COR-L47 (cell line): ENCODE data around the gene PLCXD3.

Experiments
- DNase-seq: peaks from one replicate; lab custom pipeline; 2025; lab: John Stamatoyannopoulos, UW

The PLCXD3 gene

GRCh38 chr5:41284938-41285337, 225.5 kb downstream of the PLCXD3 start:
- no peak for DNase-seq

- DNase-seq = no peak
Measured at GRCh38 chr5:41281215-41281810, 229.1 kb downstream of the PLCXD3 start.

- DNase-seq = no peak
Measured at GRCh38 chr5:41279040-41279439, 231.4 kb downstream of the PLCXD3 start.

GRCh38 chr5:41277476-41278245, 232.7 kb downstream of the PLCXD3 start:
- DNase-seq = no peak

GRCh38 chr5:41275813-41276512, 234.4 kb downstream of the PLCXD3 start:
- no peak for DNase-seq

GRCh38 chr5:41270423-41271251, 239.8 kb downstream of the PLCXD3 start:
- no peak for DNase-seq

- no peak for DNase-seq
Measured at GRCh38 chr5:41268894-41269293, 241.5 kb downstream of the PLCXD3 start.

GRCh38 chr5:41266377-41266776, 244.0 kb downstream of the PLCXD3 start:
- DNase-seq = no peak

- no peak for DNase-seq
Measured at GRCh38 chr5:41264019-41264418, 246.4 kb downstream of the PLCXD3 start.

GRCh38 chr5:41263335-41263734, 247.1 kb downstream of the PLCXD3 start:
- no peak for DNase-seq
